GM18520 (cell line): Measurements from ENCODE around the gene RPH3AL.

Experiments
- ATAC-seq: cut with Tn5 transposase; IDR thresholded peaks from one replicate; pipeline ENCODE4 v1.9.1; 2021; ENCODE audit not compliant: unreplicated experiment

The RPH3AL gene

GRCh38 chr17:352421-353212, at the start of gene RPH3AL:
RPH3AL (minus strand) TSS chr17:352807; CDS start chr17:327543, 25,264 bp downstream.
- ATAC-seq, result no peak

GRCh38 chr17:400257-400656, 47.6 kb upstream of the RPH3AL start:
- no peak for ATAC-seq

GRCh38 chr17:396788-397187, 44.2 kb upstream of the RPH3AL start:
- ATAC-seq, result no peak

GRCh38 chr17:395974-396373, 43.4 kb upstream of the RPH3AL start:
- ATAC-seq, result no peak

GRCh38 chr17:395179-395578, 42.6 kb upstream of the RPH3AL start:
- no peak for ATAC-seq

- ATAC-seq, result no peak
These were observed 42.1 kb upstream of the RPH3AL start for GRCh38 chr17:394718-395095.

- no peak for ATAC-seq
These were observed 41.5 kb upstream of the RPH3AL start for GRCh38 chr17:393806-394717.

GRCh38 chr17:391850-392249, 39.2 kb upstream of the RPH3AL start:
- ATAC-seq, result no peak

GRCh38 chr17:390025-390424, 37.4 kb upstream of the RPH3AL start:
- no peak for ATAC-seq

GRCh38 chr17:388087-388486, 35.5 kb upstream of the RPH3AL start:
- ATAC-seq, result no peak

- no peak for ATAC-seq
These were observed 33.7 kb upstream of the RPH3AL start for GRCh38 chr17:386141-386876.

- ATAC-seq, result no peak
These were observed 33.2 kb upstream of the RPH3AL start for GRCh38 chr17:385836-386140.

- ATAC-seq, result no peak
These were observed 32.7 kb upstream of the RPH3AL start for GRCh38 chr17:385178-385835.

GRCh38 chr17:384622-385177, 32.1 kb upstream of the RPH3AL start:
- no peak for ATAC-seq

GRCh38 chr17:383771-384621, 31.4 kb upstream of the RPH3AL start:
- ATAC-seq, result no peak

GRCh38 chr17:382644-383533, 30.3 kb upstream of the RPH3AL start:
- ATAC-seq, result no peak

GRCh38 chr17:381941-382643, 29.5 kb upstream of the RPH3AL start:
- no peak for ATAC-seq

- ATAC-seq, result no peak
These were observed 28.9 kb upstream of the RPH3AL start for GRCh38 chr17:381516-381915.
